Stimulated activated CD4-positive, alpha-beta T cell treated with anti-CD3 and anti-CD28 coated beads, Interleukin-12 subunit alpha, Interleukin-12 subunit beta, amount 100 ng/mL, for 4 hours (primary cell): ENCODE data around the gene WDR93.
"Not testable (repeated sequence)": the region's sequence is repeated elsewhere in the genome, so short reads cannot be mapped to it uniquely, and the experiment has no call there.

ENCODE experiments used
- DNase-seq: peaks from one replicate; pipeline ENCODE4 v3.0.0-alpha.2; 2020

The WDR93 gene

DNA sequence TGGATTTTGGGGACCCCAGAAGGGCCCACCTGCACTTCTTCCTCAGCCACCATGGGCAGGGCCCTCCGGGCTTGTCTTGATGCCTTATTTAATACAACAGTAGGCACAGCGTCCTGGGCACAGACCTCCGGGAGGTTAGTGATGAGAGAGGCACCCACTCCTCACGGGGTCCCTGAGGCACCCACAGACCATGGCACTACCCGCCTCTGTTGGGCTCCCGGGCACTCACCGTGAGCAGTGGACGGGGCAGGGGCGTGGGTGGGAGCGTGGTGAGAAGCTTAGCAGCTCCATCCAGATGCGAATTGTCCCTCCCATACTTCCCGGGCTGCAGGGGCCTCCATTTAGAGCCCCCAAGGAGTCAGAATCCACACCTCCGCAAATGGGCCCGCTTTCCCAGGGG is 85.2 kb downstream of the WDR93 start:
- no peak for DNase-seq

DNA sequence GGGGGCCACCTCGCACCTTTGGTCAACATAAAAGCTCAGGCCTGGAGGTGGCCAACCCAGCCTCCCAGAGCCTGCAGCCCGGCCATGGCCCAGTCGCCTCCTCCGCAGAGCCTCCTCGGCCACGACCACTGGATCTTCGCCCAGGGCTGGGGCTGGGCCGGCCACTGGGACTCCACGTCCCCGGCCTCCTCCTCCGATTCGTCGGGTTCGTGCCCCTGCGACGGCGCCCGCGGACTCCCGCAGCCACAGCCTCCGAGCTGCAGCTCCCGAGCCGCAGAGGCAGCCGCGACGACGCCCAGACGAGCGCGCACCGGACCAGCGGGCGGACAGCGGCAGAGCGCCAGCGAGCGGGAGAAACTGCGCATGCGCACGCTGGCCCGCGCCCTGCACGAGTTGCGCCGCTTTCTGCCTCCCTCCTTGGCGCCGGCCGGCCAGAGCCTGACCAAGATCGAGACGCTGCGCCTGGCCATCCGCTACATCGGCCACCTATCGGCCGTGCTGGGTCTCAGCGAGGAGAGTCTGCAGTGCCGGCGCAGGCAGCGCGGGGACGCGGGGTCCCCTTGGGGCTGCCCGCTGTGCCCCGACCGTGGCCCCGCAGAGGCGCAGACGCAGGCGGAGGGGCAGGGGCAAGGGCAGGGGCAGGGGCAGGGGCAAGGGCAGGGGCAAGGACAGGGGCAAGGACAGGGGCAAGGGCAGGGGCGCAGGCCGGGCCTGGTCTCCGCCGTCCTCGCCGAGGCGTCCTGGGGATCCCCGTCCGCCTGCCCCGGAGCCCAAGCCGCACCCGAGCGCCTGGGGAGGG is 85.9 kb downstream of the WDR93 start, which contains the start of gene MESP2:
Gene MESP2 (plus strand): TSS at position 59 of the 799 bp plus-strand sequence. CDS start 26 bp downstream, at position 85.
- DNase-seq, result peak; percentile 51

DNA sequence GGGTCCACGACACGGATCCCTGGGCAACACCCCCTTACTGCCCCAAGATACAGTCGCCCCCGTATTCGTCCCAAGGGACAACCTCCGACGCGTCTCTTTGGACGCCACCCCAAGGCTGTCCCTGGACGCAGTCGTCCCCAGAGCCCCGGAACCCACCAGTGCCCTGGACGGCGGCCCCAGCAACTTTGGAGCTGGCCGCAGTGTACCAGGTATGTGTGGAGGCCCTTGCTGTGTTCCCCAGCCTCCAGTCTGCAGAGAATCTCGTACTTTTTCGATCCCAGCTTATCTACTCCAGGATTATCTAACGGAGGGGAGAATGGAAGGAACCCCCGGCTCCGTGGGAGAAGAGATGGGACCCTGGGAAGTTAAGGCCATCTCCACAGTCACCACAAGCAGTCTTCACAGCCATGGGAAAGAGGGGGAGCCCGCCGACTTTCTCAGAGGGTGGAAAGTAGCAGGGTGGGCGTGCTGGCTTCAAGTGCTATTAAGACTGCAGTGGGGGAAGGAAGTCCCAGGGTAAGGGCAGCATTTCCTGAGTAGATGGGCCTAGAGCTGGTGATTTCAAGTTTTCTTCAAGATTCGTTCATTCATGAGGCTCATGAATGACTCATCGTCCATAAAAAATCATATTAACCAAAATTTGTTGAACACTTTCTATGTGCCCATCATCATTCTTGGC is 86.6 kb downstream of the WDR93 start:
- DNase-seq, result no peak

DNA sequence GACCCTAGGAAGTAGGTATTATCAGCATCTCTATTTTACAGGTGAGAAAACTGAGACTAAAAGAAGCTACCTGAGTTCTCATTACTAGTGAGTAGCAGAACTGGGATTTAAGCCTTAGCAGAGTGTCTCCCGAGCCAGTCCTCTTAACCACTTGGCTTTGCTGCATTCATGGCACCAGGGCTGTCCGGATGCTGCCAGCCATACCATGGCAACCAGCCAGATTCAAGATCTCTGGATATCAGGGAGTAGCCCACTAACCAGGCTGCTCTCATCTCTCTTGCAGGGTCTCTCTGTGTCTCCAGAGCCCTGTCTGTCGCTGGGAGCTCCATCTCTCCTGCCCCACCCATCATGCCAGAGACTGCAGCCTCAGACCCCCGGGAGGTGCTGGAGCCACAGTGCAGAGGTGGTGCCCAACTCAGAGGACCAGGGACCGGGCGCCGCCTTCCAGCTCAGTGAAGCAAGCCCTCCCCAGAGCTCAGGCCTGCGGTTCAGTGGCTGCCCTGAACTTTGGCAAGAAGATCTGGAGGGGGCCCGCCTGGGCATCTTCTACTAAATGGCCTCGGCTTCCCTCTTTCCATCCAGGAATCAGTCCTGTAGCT is 87.3 kb downstream of the WDR93 start:
- no peak for DNase-seq

DNA sequence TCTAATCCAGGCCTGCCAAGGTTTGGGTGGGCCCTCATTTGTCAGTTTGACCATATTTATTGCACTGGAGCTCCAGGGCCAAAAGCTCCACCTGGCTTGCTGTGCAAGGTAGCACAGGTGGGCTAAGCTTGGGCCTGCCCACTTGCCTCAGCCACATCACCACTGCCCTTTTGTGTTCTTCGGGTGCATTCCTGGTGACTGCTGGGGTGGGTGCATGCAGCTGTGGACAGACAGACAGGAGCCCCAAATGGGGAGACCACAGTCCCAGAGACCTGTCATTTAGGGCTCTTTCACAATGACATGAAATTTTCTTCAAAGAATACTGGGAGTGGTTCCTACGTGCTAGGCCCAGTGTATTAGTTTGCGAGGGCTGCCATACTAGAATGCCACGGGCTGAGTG is 88.2 kb downstream of the WDR93 start:
- DNase-seq, result no peak

DNA sequence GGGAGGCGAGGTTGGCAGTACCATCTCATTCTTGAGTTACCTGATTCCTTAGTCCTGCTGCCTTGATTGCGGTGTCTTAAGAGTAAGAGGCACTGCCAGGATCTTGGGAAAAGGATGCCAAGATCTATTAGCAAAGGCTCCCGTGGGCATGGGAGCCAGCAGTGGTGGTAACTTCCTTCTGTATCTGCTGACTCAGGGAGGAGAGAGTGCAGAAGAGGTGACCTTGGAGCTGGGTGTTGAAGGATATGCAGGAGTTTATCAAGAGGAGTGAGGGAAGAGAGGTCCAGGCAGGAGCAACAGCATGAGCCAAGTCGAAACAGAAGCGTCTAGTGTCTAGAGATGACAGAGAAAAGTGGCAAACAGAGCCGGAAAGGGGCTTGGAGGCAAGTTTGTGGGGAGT is 90.0 kb downstream of the WDR93 start:
- no peak for DNase-seq

DNA sequence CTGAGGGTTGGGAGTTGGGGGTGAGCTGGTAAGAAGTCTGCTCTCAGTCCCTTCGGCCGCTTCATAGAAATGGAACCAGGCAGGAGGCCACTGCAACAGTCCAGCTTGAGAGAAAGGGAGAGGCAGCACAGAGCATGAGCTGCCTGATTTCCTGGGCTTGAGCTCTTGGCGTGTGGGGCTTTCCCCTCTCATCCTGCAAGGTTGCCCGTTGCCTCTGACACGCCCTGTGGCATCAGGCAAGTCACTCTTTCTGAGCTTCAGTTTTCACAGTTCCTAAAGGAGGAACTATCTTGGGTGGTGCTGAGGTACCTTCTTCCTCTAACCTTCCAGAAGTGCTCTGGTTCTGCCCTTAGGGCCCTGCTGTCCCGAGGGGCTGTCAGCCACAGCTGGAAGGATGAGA is 90.4 kb downstream of the WDR93 start:
- DNase-seq, result no peak

DNA sequence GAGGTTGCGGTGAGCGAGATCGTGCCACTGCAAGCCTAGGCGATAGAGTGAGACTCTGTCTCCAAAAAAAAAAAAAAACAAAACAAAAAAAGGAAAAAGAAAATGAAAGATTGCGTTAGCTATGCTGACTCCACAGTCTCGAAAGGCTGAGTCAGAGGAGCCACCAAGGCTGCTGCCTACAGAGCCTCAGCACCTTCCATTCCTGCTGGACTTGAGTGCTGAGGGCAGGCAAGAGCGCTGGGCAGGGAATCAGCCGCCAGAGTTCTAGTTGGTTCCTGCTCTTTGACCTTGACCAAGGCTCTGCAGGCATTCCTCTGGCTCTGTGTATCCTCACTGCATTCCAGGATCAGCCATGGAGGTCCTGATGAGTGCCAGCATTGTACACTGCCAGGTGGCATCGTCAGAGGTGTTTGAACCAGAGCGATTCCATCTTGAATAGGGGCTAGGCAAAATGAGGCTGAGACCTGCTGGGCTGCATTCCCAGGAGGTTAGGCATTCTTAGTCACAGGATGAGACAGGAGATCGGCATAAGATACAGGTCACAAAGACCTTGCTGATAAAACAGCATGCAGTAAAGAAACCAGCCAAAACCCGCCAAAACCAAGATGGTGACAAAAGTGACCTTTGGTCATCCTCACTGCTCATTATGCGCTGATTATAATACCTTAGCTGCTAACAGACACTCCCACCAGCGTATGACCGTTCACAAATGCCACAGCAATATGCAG is 91.4 kb downstream of the WDR93 start:
- no peak for DNase-seq

DNA sequence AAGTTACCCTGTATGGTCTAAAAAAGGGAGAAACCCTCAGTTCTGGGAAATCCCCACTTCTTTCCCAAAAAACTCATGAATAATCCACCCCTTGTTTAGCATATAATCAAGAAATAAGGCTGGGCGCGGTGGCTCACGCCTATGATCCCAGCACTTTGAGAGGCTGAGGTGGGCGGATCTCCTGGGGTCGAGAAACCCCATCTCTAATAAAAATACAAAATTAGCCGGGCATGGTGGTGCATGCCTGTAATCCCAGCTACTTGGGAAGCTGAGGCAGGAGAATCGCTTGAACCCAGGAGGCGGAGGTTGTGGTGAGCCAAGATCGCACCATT is 92.0 kb downstream of the WDR93 start:
- DNase-seq, result not testable (repeated sequence)

DNA sequence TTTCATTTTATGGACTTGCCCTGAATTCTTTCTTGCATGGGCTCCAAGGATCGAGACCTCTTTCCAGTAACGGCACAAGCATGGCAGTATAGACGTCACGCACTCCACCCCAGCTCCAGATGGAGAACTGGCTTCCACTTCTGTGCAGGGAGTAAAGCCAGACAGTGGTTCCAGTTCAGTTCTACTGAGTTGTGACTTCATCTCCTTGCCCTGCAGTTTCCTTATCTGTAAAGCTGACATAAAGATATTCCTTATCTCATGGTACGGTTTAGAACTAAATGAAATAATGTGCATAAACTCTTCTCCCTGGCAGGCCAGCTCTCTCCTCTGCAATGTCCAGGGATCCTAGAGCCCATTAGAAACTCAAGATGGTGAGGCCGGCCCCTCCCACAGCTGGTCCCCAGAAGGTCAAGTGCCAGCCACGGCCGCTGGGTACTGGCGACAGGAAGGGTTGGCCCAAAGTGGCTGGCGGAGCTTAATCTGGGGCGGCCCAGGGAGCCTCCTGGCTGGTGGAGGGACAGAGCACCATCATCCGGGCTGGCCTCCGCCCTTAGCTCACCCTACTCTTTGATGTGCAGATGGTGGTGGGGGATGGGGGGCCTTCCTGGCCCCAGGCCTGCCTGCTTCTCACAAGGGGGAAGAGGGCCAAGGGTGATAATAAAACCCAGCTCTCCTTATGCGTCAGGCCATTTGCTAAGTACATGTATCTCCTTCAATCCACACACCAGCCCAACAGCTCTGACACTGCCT is 92.7 kb downstream of the WDR93 start:
- no peak for DNase-seq

DNA sequence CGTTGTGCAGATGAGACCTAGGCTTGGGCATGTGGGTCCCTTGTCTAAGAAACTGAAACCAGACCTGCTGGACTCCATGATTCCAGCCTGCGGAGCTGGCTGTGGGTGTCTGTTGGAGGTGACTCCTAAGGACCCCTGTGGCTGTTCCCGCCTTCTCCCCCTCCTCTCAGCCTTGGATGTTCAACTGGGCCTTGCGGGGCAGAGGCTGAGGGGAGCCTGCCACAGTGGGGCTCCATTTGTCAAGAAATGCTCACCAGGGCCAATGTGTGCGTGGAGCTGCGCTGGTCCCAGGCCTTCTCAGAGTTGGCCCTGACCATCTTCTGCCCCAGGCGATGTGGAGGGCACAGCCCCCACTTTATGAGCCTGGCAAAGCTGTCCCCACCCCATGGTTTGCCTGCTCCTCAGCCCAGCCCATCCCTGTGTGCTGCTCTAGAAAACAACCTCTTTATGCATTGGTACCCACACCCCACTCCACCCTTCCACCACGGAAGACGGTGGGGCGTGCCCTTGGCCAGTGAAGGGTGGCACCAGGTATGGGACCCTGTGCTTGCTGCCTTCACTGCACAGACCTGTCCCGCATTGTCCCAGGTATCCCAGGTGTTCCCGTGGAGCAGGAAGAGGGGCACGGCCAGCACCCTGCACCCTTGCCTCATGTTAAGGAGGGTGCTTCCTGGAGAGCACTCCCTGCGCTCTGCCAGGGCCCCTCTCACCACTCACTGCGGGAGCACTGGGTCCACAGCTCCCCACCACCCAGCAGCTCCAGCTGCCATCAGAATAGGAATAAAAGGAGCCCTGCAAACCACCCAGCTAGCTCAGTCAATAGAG is 93.5 kb downstream of the WDR93 start:
- no peak for DNase-seq

DNA sequence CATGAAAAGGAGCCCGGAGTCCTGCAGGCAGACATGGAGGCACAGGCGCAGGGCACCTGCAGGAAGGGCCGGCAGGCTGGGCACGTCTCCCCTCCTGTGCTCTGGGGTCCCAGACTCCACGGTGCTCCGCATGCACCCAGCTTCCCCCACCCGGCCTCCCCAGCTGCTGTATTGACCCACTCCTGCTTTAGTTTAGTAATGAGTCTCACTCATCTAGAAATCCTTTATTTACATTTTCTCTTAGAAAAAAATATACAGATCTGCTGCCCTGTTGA is 94.0 kb downstream of the WDR93 start:
- DNase-seq, result no peak

DNA sequence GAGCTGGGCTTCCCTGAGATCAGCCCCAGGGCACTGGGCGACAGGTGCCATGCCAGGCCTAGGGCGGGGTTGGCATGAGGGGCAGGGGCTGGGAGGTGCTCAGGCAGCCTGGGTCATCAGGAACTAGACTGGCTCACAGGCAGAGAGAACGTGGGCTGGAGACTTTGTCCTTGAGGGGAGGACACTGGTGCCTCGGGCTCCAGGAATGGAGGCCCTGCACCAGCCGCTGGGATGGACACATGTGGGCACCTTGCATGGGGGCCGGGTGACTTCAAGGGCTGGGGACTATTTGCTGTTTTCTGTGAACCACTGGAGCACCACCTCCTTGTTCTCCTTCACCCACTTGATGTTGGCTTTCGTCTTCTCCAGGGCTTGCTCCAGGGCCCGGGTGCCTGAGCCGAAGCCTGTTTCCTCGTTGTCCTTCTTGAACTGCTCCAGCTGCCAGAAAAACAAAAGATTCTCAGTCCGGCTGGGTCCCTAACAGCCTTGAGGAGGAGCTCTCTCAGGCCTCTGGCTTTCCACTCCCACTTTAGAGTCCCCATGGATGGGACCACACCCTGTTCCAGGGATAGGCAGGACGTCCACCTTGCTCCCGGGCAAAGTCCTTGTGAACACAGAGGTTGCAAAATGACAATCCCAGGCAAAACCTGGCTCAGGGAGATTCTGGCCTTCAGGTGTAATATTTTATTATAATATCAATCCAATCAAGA is 94.6 kb downstream of the WDR93 start:
- no peak for DNase-seq

DNA sequence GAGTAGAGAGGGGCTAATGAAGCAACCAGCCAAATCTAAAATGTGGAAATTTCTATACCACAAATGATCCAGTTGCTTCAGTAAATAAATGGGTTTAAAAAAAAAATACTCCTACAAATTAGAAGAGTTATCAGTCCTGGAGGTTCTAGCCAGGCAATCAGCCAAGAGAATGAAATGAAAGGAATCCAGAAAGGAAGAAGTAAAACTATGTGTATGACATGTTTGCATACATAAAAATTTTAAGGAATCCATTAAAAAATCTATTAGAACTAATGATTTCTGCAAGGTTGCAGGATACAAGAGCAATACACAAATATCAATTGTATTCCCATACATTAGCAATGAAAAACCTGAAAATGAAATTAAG is 95.1 kb downstream of the WDR93 start:
- DNase-seq, result no peak

DNA sequence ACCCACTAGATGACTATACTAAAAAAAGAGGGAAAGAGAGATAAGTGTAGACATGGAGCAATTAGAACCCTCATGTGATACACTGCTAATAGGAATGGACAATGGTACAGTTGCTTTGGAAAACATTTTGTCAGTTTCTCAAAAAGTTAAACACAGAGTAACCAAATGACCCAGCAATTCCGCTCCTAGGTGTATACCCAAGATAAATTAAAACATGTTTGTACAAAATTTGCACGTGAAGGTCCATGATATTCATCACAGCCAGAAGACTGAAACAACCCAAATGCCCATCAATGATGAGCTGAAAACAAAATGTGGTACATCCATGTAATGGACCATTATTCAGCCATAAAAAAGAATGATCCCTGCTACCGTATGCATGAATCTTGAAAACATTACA is 97.3 kb downstream of the WDR93 start:
- no peak for DNase-seq

DNA sequence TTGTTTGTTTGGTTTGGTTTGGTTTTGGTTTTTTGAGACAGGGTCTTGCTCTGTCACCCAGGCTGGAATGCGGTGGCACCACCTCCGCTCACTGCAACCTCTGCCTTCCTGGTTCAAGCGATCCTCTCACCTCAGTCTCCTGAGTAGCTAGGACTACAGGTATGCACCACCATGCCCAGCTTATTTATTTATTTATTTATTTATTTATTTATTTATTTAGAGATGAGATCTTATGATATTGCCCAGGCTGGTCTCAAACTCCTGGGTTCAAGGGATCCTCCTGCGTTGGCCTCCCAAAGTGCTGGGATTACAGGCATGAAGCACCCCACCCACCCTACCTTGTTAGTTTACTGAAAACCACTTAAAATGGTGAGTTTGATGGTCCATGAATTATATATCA is 98.0 kb downstream of the WDR93 start:
- not testable (repeated sequence) for DNase-seq

DNA sequence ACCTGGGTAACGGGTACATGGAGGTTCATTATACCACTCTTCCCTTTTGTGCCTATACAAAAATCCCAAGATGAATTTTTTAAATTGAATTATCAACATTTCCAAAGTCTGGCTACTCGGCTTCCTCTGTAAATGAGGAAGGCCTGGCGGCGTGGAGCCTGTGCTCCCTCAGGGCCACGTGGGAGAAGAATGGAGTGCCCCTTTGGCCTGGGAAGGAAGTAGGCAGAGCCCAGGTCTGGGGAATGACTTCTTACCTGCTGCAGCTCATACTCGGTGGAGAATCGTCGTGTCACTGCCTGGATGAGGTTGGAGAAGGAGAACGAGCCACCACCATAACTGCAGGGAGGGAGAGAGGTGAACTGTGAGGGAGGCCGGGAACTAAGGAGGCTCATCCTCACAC is 99.6 kb downstream of the WDR93 start:
- DNase-seq, result no peak

DNA sequence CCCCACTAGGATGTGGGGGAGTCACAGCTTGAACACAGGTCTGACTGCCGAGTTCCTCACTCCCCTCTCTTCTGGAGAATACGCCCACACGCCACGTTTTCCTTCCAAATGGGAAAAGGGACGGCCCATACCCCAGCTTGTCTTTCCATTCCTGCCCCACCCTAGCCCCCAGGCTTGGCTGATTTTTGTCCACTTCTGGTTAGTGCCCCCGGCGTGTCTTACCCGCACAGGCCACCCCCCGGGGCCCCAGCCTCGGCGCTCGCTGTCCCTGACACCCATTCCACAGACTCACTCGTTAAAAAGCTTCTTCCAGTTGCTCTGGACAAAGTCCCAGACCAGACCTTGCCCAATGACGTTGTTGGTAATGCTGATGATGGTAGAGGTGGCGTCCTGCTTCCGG is 100.0 kb downstream of the WDR93 start:
- no peak for DNase-seq

DNA sequence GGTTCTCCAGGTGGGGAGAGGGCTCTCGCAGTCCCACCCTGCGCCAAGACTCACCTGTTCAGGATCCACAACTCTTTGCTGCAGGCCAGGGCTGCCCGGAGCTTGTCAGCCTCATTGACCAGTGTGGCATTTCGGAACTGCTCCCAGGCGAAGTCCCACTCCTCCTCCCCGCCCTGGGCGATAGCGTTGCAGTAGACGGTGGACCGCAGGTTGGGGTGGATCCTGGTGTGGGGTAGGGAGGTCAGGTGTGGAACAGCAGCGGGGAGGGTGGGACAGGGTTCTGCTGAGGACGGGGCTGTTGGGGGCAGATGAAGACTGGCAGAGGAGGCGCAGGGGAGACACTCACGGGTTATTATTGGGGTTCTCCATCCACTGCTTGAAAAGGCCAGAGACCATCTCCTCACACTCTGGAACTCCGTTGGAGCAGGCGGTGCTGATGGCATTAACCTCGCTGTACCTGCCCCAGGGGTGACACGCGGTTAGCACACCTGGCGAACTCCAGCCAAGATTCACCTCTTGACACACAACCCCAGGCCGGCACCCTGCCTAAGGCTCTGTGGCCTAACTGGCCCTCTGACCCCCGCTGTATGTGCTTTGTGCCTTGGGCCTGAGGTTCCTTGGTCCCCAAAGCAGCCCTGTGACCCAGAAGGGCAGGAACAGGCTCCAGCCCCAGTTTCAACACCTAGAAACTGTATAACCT is 101.6 kb downstream of the WDR93 start:
- no peak for DNase-seq
